Stimulated activated naive B cell treated with anti-CD40 and anti-IgM and Interleukin-4, amounts not matched to agents 10 μg/mL and 1 μg/mL and 100 μg/mL, for 72 hours (primary cell): ENCODE results near the gene TPGS1.
"Not testable (repeated sequence)": the region's sequence is repeated elsewhere in the genome, so short reads cannot be mapped to it uniquely, and the experiment has no call there.

Experiments used
- ATAC-seq, 2 donors: fragments of 150-1000 bp; cut with Tn5 transposase; replicated peaks; 2 replicates each; pipeline ENCODE4 v1.10.0; 2021; ENCODE audit warnings: moderate library complexity in 1 of 2
- DNase-seq: peaks from one replicate; pipeline ENCODE4 v3.0.0; 2021
- H3K27ac Mint-ChIP-seq: one replicate; pipeline ENCODE4 v1.8.0; 2022; ENCODE audit warnings: mild to moderate bottlenecking, mixed read lengths
- H3K27me3 Mint-ChIP-seq, 2 donors: one replicate each; pipeline ENCODE4 v1.8.0; 2022; ENCODE audit warnings: mixed read lengths in 2 of 2
- H3K36me3 Mint-ChIP-seq, 2 donors: one replicate each; pipeline ENCODE4 v1.8.0; 2022; ENCODE audit warnings: mixed read lengths in 2 of 2, mild to moderate bottlenecking in 1 of 2
- H3K4me1 Mint-ChIP-seq, 2 donors: one replicate each; pipeline ENCODE4 v1.8.0; 2022; ENCODE audit warnings: mixed read lengths in 2 of 2, mild to moderate bottlenecking in 1 of 2
- H3K4me3 Mint-ChIP-seq, 2 donors: one replicate each; pipeline ENCODE4 v1.8.0; 2022; ENCODE audit warnings: mild to moderate bottlenecking in 2 of 2, mixed read lengths in 2 of 2, moderate library complexity in 1 of 2
- H3K9me3 Mint-ChIP-seq, 2 donors: one replicate each; pipeline ENCODE4 v1.8.0; 2022; ENCODE audit warnings: mixed read lengths in 2 of 2, mild to moderate bottlenecking in 1 of 2

The TPGS1 gene

GRCh38 chr19:468587-469256 is 38.6 kb upstream of the TPGS1 start:
- no peak for DNase-seq
- no peak for ATAC-seq
- Mint-ChIP-seq H3K36me3 (peaks cover 0 to 3% of the 10 kb centered on the region in 2 donors), H3K4me1 (peaks cover 0 to 2% of the 10 kb centered on the region in 2 donors), H3K9me3 (peaks cover 14 to 26% of the 10 kb centered on the region in 2 donors), H3K27ac (no peak overlapping the region), H3K4me3 (no peak overlapping the region), H3K27me3 (peaks cover 11 to 22% of the 10 kb centered on the region in 2 donors)

- Mint-ChIP-seq H3K4me1 (peaks cover 0 to 2% of the 10 kb centered on the region in 2 donors), H3K27me3 (peaks cover 11 to 17% of the 10 kb centered on the region in 2 donors), H3K4me3 (no peak overlapping the region), H3K27ac (peak overlapping the region; percentile 51), H3K36me3 (peaks cover 0 to 3% of the 10 kb centered on the region in 2 donors), H3K9me3 (peaks cover 12 to 22% of the 10 kb centered on the region in 2 donors)
- ATAC-seq: no peak
- no peak for DNase-seq
Observed at GRCh38 chr19:469833-470232, 37.5 kb upstream of the TPGS1 start.

GRCh38 chr19:470701-471100 is 36.6 kb upstream of the TPGS1 start:
- ATAC-seq: no peak
- peaks cover 16 to 19% of the 10 kb centered on the region in 2 donors for H3K27me3 Mint-ChIP-seq
- no peak overlapping the region for H3K27ac Mint-ChIP-seq
- H3K4me1 Mint-ChIP-seq: peaks cover 0 to 2% of the 10 kb centered on the region in 2 donors
- H3K9me3 Mint-ChIP-seq: peaks cover 12 to 13% of the 10 kb centered on the region in 2 donors
- H3K4me3 Mint-ChIP-seq: no peak overlapping the region
- no peak for DNase-seq
- H3K36me3 Mint-ChIP-seq: peaks cover 0 to 3% of the 10 kb centered on the region in 2 donors

GRCh38 chr19:472005-472858 is 35.1 kb upstream of the TPGS1 start:
- ATAC-seq (no peak), DNase-seq (no peak)
- H3K9me3 Mint-ChIP-seq: peaks cover 6 to 7% of the 10 kb centered on the region in 2 donors
- peaks cover 16 to 19% of the 10 kb centered on the region in 2 donors for H3K27me3 Mint-ChIP-seq
- no peak overlapping the region for H3K27ac Mint-ChIP-seq
- no peak overlapping the region for H3K4me3 Mint-ChIP-seq
- peaks cover 0 to 2% of the 10 kb centered on the region in 2 donors for H3K4me1 Mint-ChIP-seq
- peaks cover 0 to 3% of the 10 kb centered on the region in 2 donors for H3K36me3 Mint-ChIP-seq

- ATAC-seq: peak in 1 of 2 donors; percentile 39
- H3K36me3 Mint-ChIP-seq: peaks cover 0 to 3% of the 10 kb centered on the region in 2 donors
Observed at GRCh38 chr19:474126-475078, 32.9 kb upstream of the TPGS1 start.

GRCh38 chr19:475360-475759 is 31.9 kb upstream of the TPGS1 start:
- peaks cover 6% of the 10 kb centered on the region in 2 donors for H3K36me3 Mint-ChIP-seq
- H3K4me3 Mint-ChIP-seq: no peak overlapping the region

More at GRCh38 chr19:474126-475078, 32.9 kb upstream of the TPGS1 start:
- Mint-ChIP-seq H3K4me1 (peaks cover 0 to 2% of the 10 kb centered on the region in 2 donors), H3K9me3 (peaks cover 3 to 4% of the 10 kb centered on the region in 2 donors), H3K27me3 (peaks cover 24 to 26% of the 10 kb centered on the region in 2 donors), H3K4me3 (no peak overlapping the region), H3K27ac (no peak overlapping the region)
- no peak for DNase-seq

GRCh38 chr19:478236-478903 is 28.9 kb upstream of the TPGS1 start:
- H3K9me3 Mint-ChIP-seq: peaks cover 18% of the 10 kb centered on the region in 2 donors
- peaks cover 29 to 36% of the 10 kb centered on the region in 2 donors for H3K27me3 Mint-ChIP-seq
- no peak overlapping the region for H3K27ac Mint-ChIP-seq
- ATAC-seq: no peak
- H3K36me3 Mint-ChIP-seq: peaks cover 15 to 19% of the 10 kb centered on the region in 2 donors
- no peak overlapping the region for H3K4me3 Mint-ChIP-seq
- H3K4me1 Mint-ChIP-seq: peaks cover 18 to 20% of the 10 kb centered on the region in 2 donors
- DNase-seq: no peak

More at GRCh38 chr19:475360-475759, 31.9 kb upstream of the TPGS1 start:
- Mint-ChIP-seq H3K27ac (no peak overlapping the region), H3K27me3 (peaks cover 29 to 32% of the 10 kb centered on the region in 2 donors), H3K9me3 (peaks cover 6% of the 10 kb centered on the region in 2 donors), H3K4me1 (peaks cover 8% of the 10 kb centered on the region in 2 donors)
- ATAC-seq (no peak), DNase-seq (no peak)

GRCh38 chr19:478976-479375 is 28.3 kb upstream of the TPGS1 start:
- H3K27ac Mint-ChIP-seq: no peak overlapping the region
- peaks cover 18 to 20% of the 10 kb centered on the region in 2 donors for H3K4me1 Mint-ChIP-seq
- DNase-seq (no peak), ATAC-seq (no peak)
- H3K9me3 Mint-ChIP-seq: peaks cover 18% of the 10 kb centered on the region in 2 donors
- peaks cover 15 to 19% of the 10 kb centered on the region in 2 donors for H3K36me3 Mint-ChIP-seq
- no peak overlapping the region for H3K4me3 Mint-ChIP-seq
- peaks cover 29 to 36% of the 10 kb centered on the region in 2 donors for H3K27me3 Mint-ChIP-seq

GRCh38 chr19:480016-480855 is 27.1 kb upstream of the TPGS1 start:
- peaks cover 18 to 20% of the 10 kb centered on the region in 2 donors for H3K4me1 Mint-ChIP-seq
- H3K9me3 Mint-ChIP-seq: peaks cover 18% of the 10 kb centered on the region in 2 donors
- H3K4me3 Mint-ChIP-seq: peak overlapping the region; percentile 70 to 82
- DNase-seq (no peak), ATAC-seq (peak; percentile 34 to 48)
- peak overlapping the region; percentile 97 for H3K27ac Mint-ChIP-seq
- peaks cover 36 to 43% of the 10 kb centered on the region in 2 donors for H3K27me3 Mint-ChIP-seq
- peaks cover 15 to 19% of the 10 kb centered on the region in 2 donors for H3K36me3 Mint-ChIP-seq

GRCh38 chr19:481100-481499 is 26.2 kb upstream of the TPGS1 start:
- Mint-ChIP-seq H3K4me1 (peaks cover 18 to 20% of the 10 kb centered on the region in 2 donors), H3K36me3 (peaks cover 15 to 19% of the 10 kb centered on the region in 2 donors), H3K4me3 (peak overlapping the region; percentile 70 to 82), H3K27ac (peak overlapping the region; percentile 97), H3K9me3 (peaks cover 18% of the 10 kb centered on the region in 2 donors), H3K27me3 (peaks cover 39 to 46% of the 10 kb centered on the region in 2 donors)
- DNase-seq, ATAC-seq: not testable (repeated sequence)

- peaks cover 42 to 48% of the 10 kb centered on the region in 2 donors for H3K27me3 Mint-ChIP-seq
Observed at GRCh38 chr19:482186-483041, 24.9 kb upstream of the TPGS1 start.

More at GRCh38 chr19:482186-483041, 24.9 kb upstream of the TPGS1 start:
- Mint-ChIP-seq H3K36me3 (peaks cover 15 to 19% of the 10 kb centered on the region in 2 donors), H3K9me3 (peaks cover 18% of the 10 kb centered on the region in 2 donors), H3K4me1 (peaks cover 18 to 20% of the 10 kb centered on the region in 2 donors), H3K27ac (no peak overlapping the region), H3K4me3 (no peak overlapping the region)
- ATAC-seq: no peak
- DNase-seq: no peak
